GM12878 (cell line): Measurements from ENCODE around the gene TMOD2. TPM values are rescaled to one million over a fixed set of nuclear protein-coding genes. Genes with fewer than 3 reads are reported as not detected.
"Not testable (repeated sequence)": the region's sequence is repeated elsewhere in the genome, so short reads cannot be mapped to it uniquely, and the experiment has no call there.

ENCODE experiments used
- ATAC-seq: fragments of 200-7000 bp; cut with Tn5 transposase; 3 replicates; pipeline ENCODE4 v1.9.1; 2020; ENCODE audit warnings: mild to moderate bottlenecking, moderate library complexity
- BruUV-seq: library from RNA; stranded (reverse); fragments of 400-500 nt; replicated peaks from 2 replicates; lab custom pipeline; 2021; lab: Mats Ljungman, UMichigan
- CTCF ChIA-PET: fragments of 300-600 bp; sonication (Branson Sonifier 250); formaldehyde crosslinking; extraction: SDS; loops from one replicate; lab custom pipeline; 2021; ENCODE audit warnings: inconsistent platforms; lab: Yijun Ruan, JAX
- POLR2A ChIA-PET: fragments of 350-600 bp; formaldehyde crosslinking; extraction: SDS; loops from one replicate; lab custom pipeline; 2021; ENCODE audit warnings: inconsistent platforms; lab: Charles Lee
- RAD21 ChIA-PET: fragments of 300-600 bp; sonication (Branson Sonifier 250); formaldehyde crosslinking; loops from one replicate; lab custom pipeline; 2023; ENCODE audit warnings: antibody characterized with exemption; ENCODE audit not compliant: unreplicated experiment; lab: Charles Lee
- SMC1A ChIA-PET: fragments of 300-600 bp; sonication (Branson Sonifier 250); formaldehyde crosslinking; loops from one replicate; lab custom pipeline; 2023; ENCODE audit not compliant: unreplicated experiment, uncharacterized antibody; lab: Charles Lee
- DNase-seq: peaks from one replicate; pipeline ENCODE4 v3.0.0-alpha.2; 2011; ENCODE audit warnings: low read depth, low spot score
- FAIRE-seq: peaks from 3 replicates; lab custom pipeline; 2011; peaks lifted over from hg19 to GRCh38; lab: Jason Lieb, UNC
- H2AFZ ChIP-seq: 2 replicates; pipeline ENCODE4 v1.6.0; 2011; ENCODE audit warnings: low read depth, low read length, control low read depth; ENCODE audit not compliant: control insufficient read depth
- H3K27ac ChIP-seq: 2 replicates; pipeline ENCODE4 v1.5.1; 2011; ENCODE audit warnings: control low read depth; ENCODE audit not compliant: control insufficient read depth, insufficient read depth
- H3K27me3 ChIP-seq, 2 experiments: replicated peaks in 1 of 2; 2 replicates each; pipeline versions ENCODE4 v1.6.0 to v1.6.1; 2011; ENCODE audit warnings: low read length in 1 of 2; ENCODE audit not compliant: control insufficient read depth in 2 of 2, insufficient read depth in 2 of 2
- H3K36me3 ChIP-seq, 2 experiments: 2 replicates each; pipeline ENCODE4 v1.5.1; 2011; ENCODE audit warnings: low read length in 1 of 2; ENCODE audit not compliant: control insufficient read depth in 2 of 2, insufficient read depth in 2 of 2
- H3K4me1 ChIP-seq: 2 replicates; pipeline ENCODE4 v1.6.1; 2011; ENCODE audit warnings: mild to moderate bottlenecking, low read length, moderate library complexity, mixed read lengths; ENCODE audit not compliant: control insufficient read depth, insufficient read depth
- H3K4me2 ChIP-seq: 2 replicates; pipeline ENCODE4 v1.6.0; 2011; ENCODE audit warnings: control low read depth; ENCODE audit not compliant: control insufficient read depth, insufficient read depth
- H3K4me3 ChIP-seq: fragments of 200-600 bp; sonication (generic); 2 replicates; pipeline ENCODE4 v1.5.1; 2016
- H3K79me2 ChIP-seq: 2 replicates; pipeline ENCODE4 v1.6.0; 2011; ENCODE audit warnings: low read length; ENCODE audit not compliant: control insufficient read depth, insufficient read depth
- H3K9ac ChIP-seq: 2 replicates; pipeline ENCODE4 v1.8.0; 2011; ENCODE audit warnings: low read length, control low read depth, mixed read lengths; ENCODE audit not compliant: control insufficient read depth, insufficient read depth
- H3K9me3 ChIP-seq: replicated peaks from 3 replicates; pipeline ENCODE4 v1.5.1; 2011; ENCODE audit warnings: mild to moderate bottlenecking, low read length; ENCODE audit not compliant: control insufficient read depth, insufficient read depth
- H4K20me1 ChIP-seq: 2 replicates; pipeline ENCODE4 v1.6.0; 2011; ENCODE audit not compliant: control insufficient read depth, insufficient read depth
- CBX3 ChIP-seq: fragments of 200-600 bp; sonication (generic); IDR thresholded peaks from 2 replicates; pipeline ENCODE4 v1.6.1; 2016; ENCODE audit warnings: low read depth, borderline replicate concordance
- CTCF ChIP-seq, 3 experiments: IDR thresholded peaks in 2 of 3; conservative IDR thresholded peaks in 1 of 3; 2 replicates each; pipeline ENCODE4 v1.5.1; 2011; ENCODE audit warnings: low read depth in 3 of 3, low read length in 3 of 3, mild to moderate bottlenecking in 3 of 3, control low read depth in 2 of 3, moderate library complexity in 2 of 3, inconsistent platforms in 1 of 3, mixed read lengths in 1 of 3; ENCODE audit not compliant: control insufficient read depth in 2 of 3, insufficient read depth in 1 of 3; ENCODE audit errors: extremely low read depth in 1 of 3
- EED ChIP-seq: sonication (generic); IDR thresholded peaks from 2 replicates; pipeline ENCODE4 v1.6.1; 2016; ENCODE audit warnings: antibody characterized with exemption, low read depth
- GATAD2B ChIP-seq: fragments of 450-650 bp; conservative IDR thresholded peaks from 2 replicates; pipeline ENCODE4 v1.6.1; 2017; ENCODE audit warnings: low read depth, mild to moderate bottlenecking, moderate library complexity
- NR2C1 ChIP-seq: fragments of 450-650 bp; IDR thresholded peaks from 2 replicates; pipeline ENCODE4 v1.6.1; 2017; ENCODE audit warnings: antibody characterized with exemption, mild to moderate bottlenecking, moderate library complexity
- TARDBP ChIP-seq: IDR thresholded peaks from 2 replicates; pipeline ENCODE4 v1.6.1; 2016; ENCODE audit warnings: borderline replicate concordance
- TCF3 ChIP-seq: IDR thresholded peaks from 2 replicates; pipeline ENCODE4 v1.6.1; 2012; ENCODE audit warnings: low read depth, mild to moderate bottlenecking, low read length, borderline replicate concordance; ENCODE audit not compliant: insufficient read depth
- TCF7 ChIP-seq: IDR thresholded peaks from 2 replicates; pipeline ENCODE4 v1.6.1; 2014; ENCODE audit warnings: antibody characterized with exemption, borderline replicate concordance
- WGBS: methylation state at CpG from one replicate; pipeline ENCODE4 v1.1.6; 2016; ENCODE audit warnings: low lambda C conversion rate; ENCODE audit not compliant: insufficient replicate concordance, insufficient coverage; ENCODE audit errors: missing lambda C conversion rate; 5-methylcytosine and 5-hydroxymethylcytosine counted together
- in situ Hi-C: fragments of 300-500 bp; cut with MboI; formaldehyde crosslinking; loops from 9 replicates; pipeline ENCODE4 v1.14.3; 2018; ENCODE audit warnings: mixed read lengths
- intact Hi-C: fragments of 100-400 bp; cut with micrococcal nuclease; formaldehyde crosslinking; loops from one replicate; pipeline ENCODE4 v1.14.2; 2022; ENCODE audit not compliant: unreplicated experiment
- polyA plus RNA-seq, 11 experiments: library from polyadenylated mRNA; depleted of rRNA in 4 of 11; unstranded in 6 of 11; stranded (reverse) in 5 of 11; fragments of >200 nt; fragmentation: Nextera tagmentation in 4 of 11; fragmentation: Illumina TruSeq in 1 of 11; extraction: Ambion mirVana in 4 of 11; extraction: Trizol in 1 of 11; gene quantifications; 1 replicate in 1 of 11; 2 replicates in 10 of 11; pipeline versions ENCODE4 v1.2.1 to v1.2.3, GENCODE V29; 2011 to 2016; ENCODE audit warnings: inconsistent platforms in 2 of 11, missing spikeins in 2 of 11, low read depth in 1 of 11
- total RNA-seq, 4 experiments: library from RNA; depleted of rRNA in 3 of 4; stranded (reverse); fragments of >200 nt in 3 of 4; fragmentation: Illumina TruSeq in 1 of 4; extraction: Trizol in 1 of 4; gene quantifications; 2 replicates each; pipeline versions ENCODE4 v1.2.1 to v1.2.3, GENCODE V29; 2013 to 2021
- TF ChIP-seq, protein P1 (sequence below): fragments of 450-650 bp; IDR thresholded peaks from 2 replicates; pipeline ENCODE4 v1.6.1; 2017; ENCODE audit warnings: mild to moderate bottlenecking, moderate library complexity

TMOD2 gene
- total and polyA plus RNA-seq, 10 of the 15 experiments (the other 5 are each of a cell fraction or from before 2014, with no cell fraction given): 0.61 to 15.2 (median 6.3) TPM

- Histone ChIP-seq H4K20me1 (no peaks in the 10 kb centered on the region), H3K4me3 (no peak overlapping the region), H3K27ac (no peak overlapping the region), H3K27me3 (no peaks in the 10 kb centered on the region), H3K4me2 (no peak overlapping the region), H3K9ac (no peak overlapping the region), H3K4me1 (no peaks in the 10 kb centered on the region), H3K9me3 (peaks cover 3% of the 10 kb centered on the region; the same call in 2 of the 3 replicates), H2AFZ (no peak overlapping the region), H3K79me2 (no peaks in the 10 kb centered on the region), H3K36me3 (no peaks in the 10 kb centered on the region; a peak in 1 of 4 replicates)
- 60% methylated on average over 3 of the region's 3 CpGs for WGBS
- in situ Hi-C loops (no loop called here), intact Hi-C loops (no loop called here)
- CTCF ChIA-PET: interaction anchor here (1.3 to 5.2 kb wide), 3 partner anchors 7 to 134 kb away, joined by 4 to 28 read pairs (median 5); no protein-coding TSS in a partner anchor
- DNase-seq (no peak), FAIRE-seq (no peak), ATAC-seq (no peak)
- SMC1A ChIA-PET: no interaction called here
- no TSS peak for BruUV-seq
- RAD21 ChIA-PET: interaction anchor here (1.7 kb wide), 1 partner anchor 134 kb away, joined by 5 read pairs; no protein-coding TSS in a partner anchor
- POLR2A ChIA-PET: interaction anchor here (0.6 kb wide), 1 partner anchor 35 kb away, joined by 3 read pairs; no protein-coding TSS in a partner anchor
- TF ChIP-seq, protein P1, sequence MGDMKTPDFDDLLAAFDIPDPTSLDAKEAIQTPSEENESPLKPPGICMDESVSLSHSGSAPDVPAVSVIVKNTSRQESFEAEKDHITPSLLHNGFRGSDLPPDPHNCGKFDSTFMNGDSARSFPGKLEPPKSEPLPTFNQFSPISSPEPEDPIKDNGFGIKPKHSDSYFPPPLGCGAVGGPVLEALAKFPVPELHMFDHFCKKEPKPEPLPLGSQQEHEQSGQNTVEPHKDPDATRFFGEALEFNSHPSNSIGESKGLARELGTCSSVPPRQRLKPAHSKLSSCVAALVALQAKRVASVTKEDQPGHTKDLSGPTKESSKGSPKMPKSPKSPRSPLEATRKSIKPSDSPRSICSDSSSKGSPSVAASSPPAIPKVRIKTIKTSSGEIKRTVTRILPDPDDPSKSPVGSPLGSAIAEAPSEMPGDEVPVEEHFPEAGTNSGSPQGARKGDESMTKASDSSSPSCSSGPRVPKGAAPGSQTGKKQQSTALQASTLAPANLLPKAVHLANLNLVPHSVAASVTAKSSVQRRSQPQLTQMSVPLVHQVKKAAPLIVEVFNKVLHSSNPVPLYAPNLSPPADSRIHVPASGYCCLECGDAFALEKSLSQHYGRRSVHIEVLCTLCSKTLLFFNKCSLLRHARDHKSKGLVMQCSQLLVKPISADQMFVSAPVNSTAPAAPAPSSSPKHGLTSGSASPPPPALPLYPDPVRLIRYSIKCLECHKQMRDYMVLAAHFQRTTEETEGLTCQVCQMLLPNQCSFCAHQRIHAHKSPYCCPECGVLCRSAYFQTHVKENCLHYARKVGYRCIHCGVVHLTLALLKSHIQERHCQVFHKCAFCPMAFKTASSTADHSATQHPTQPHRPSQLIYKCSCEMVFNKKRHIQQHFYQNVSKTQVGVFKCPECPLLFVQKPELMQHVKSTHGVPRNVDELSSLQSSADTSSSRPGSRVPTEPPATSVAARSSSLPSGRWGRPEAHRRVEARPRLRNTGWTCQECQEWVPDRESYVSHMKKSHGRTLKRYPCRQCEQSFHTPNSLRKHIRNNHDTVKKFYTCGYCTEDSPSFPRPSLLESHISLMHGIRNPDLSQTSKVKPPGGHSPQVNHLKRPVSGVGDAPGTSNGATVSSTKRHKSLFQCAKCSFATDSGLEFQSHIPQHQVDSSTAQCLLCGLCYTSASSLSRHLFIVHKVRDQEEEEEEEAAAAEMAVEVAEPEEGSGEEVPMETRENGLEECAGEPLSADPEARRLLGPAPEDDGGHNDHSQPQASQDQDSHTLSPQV: no peak
- TF ChIP-seq GATAD2B (no peak), CBX3 (no peak), NR2C1 (no peak), TARDBP (no peak), TCF7 (no peak), TCF3 (no peak), EED (no peak), CTCF (IDR thresholded peaks at IDR 0.05 in 2 of 3, conservative IDR thresholded peaks at IDR 0.05 in 1 of 3; ENCODE audit: control insufficient read depth in 2 of 3, extremely low read depth in 1 of 3, insufficient read depth in 1 of 3, low read depth in 3 of 3, low read length in 3 of 3) (no peak)
Measured at GRCh38 chr15:51783967-51784366, 32.6 kb downstream of the TMOD2 start.

DNA sequence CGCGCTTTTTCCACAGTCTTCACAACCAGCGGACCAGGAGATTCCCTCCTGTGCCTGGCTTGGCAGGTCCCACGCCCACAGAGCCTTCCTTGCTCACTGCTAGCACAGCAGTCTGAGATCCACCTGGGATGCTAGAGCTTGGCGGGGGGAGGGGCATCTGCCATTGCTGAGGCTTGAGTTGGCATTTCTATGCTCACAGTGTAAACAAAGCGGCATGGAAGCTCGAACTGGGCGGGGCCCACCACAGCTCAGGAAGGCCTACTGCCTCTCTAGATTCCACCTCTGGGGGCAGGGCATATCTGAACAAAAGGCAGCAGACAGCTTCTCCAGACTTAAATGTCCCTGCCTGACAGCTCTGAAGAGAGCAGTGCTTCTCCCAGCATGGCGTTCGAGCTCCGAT is 35.7 kb downstream of the TMOD2 start:
- BruUV-seq, POLR2A ChIA-PET: not testable (repeated sequence)

More for the DNA sequence above, 35.7 kb downstream of the TMOD2 start:
- H4K20me1 ChIP-seq, in situ Hi-C loops, H3K9me3 ChIP-seq, H3K9ac ChIP-seq, ATAC-seq, FAIRE-seq, H3K4me2 ChIP-seq, DNase-seq, H3K79me2 ChIP-seq, H2AFZ ChIP-seq, H3K27me3 ChIP-seq, H3K36me3 ChIP-seq, RAD21 ChIA-PET, intact Hi-C loops, H3K4me1 ChIP-seq, H3K27ac ChIP-seq, H3K4me3 ChIP-seq: not testable (repeated sequence)
- CTCF ChIA-PET: interaction anchor here (1.7 to 5.2 kb wide), 2 partner anchors 10 to 137 kb away, joined by 4 to 28 read pairs; no protein-coding TSS in a partner anchor
- SMC1A ChIA-PET: interaction anchor here (1.3 kb wide), 1 partner anchor 12 kb away, joined by 3 read pairs; no protein-coding TSS in a partner anchor
- 92% methylated on average over 11 of the region's 11 CpGs for WGBS
